SK-N-SH (cell line): Measurements from ENCODE around the gene IRF1. TPM values are rescaled to one million over a fixed set of nuclear protein-coding genes. Genes with fewer than 3 reads are reported as not detected.

Source experiments
- CTCF ChIA-PET: fragments of 300-600, 350-600 bp; formaldehyde crosslinking; extraction: SDS; loops from one replicate; lab custom pipeline; 2021; lab: Yijun Ruan, JAX
- POLR2A ChIA-PET: fragments of 350-600 bp; sonication (Branson Sonifier 250); formaldehyde crosslinking; extraction: SDS; loops from one replicate; lab custom pipeline; 2020; ENCODE audit warnings: antibody characterized with exemption, inconsistent platforms; lab: Yijun Ruan, JAX
- DNase-seq: peaks from one replicate; pipeline ENCODE4 v3.0.0; 2012
- H2AFZ ChIP-seq: fragments of 200-600 bp; sonication (generic); 2 replicates; pipeline ENCODE4 v1.8.1; 2016; ENCODE audit warnings: antibody characterized with exemption, mild to moderate bottlenecking, low read depth
- H3F3A ChIP-seq: fragments of 200-600 bp; sonication (generic); replicated peaks from 2 replicates; pipeline ENCODE3; 2016; ENCODE audit warnings: antibody characterized with exemption, mild to moderate bottlenecking; ENCODE audit not compliant: insufficient read depth
- H3K27ac ChIP-seq, 2 experiments: fragments of 200-500 bp in 1 of 2; fragments of 200-600 bp in 1 of 2; sonication (Bioruptor generic) in 1 of 2; sonication (generic), shearing (Covaris generic) in 1 of 2; 2 replicates each; pipeline versions ENCODE4 v1.5.1 to v1.6.1; 2014 to 2016; ENCODE audit warnings: low read depth in 2 of 2, inconsistent platforms in 1 of 2, low read length in 1 of 2, mild to moderate bottlenecking in 1 of 2, mixed read lengths in 1 of 2
- H3K27me3 ChIP-seq: fragments of 200-600 bp; sonication (generic), shearing (Covaris generic); 2 replicates; pipeline ENCODE4 v1.6.1; 2016; ENCODE audit warnings: mixed run types; ENCODE audit not compliant: insufficient read depth
- H3K36me3 ChIP-seq, 2 experiments: fragments of 200-500 bp in 1 of 2; fragments of 200-600 bp in 1 of 2; sonication (Bioruptor generic) in 1 of 2; sonication (generic) in 1 of 2; replicated peaks in 1 of 2; 2 replicates each; pipeline versions ENCODE3 to v1.5.1; 2014 to 2016; ENCODE audit warnings: low read length in 1 of 2, mild to moderate bottlenecking in 1 of 2; ENCODE audit not compliant: insufficient read depth in 2 of 2, control insufficient read depth in 1 of 2
- H3K4me1 ChIP-seq, 2 experiments: fragments of 200-500 bp in 1 of 2; fragments of 200-600 bp in 1 of 2; sonication (Bioruptor generic) in 1 of 2; sonication (generic), shearing (Covaris generic) in 1 of 2; 2 replicates each; pipeline versions ENCODE4 v1.5.1 to v1.6.1; 2014 to 2016; ENCODE audit warnings: low read depth in 1 of 2, low read length in 1 of 2, mixed run types in 1 of 2; ENCODE audit not compliant: insufficient read depth in 2 of 2, control insufficient read depth in 1 of 2
- H3K4me2 ChIP-seq: fragments of 200-600 bp; sonication (generic), shearing (Covaris generic); 2 replicates; pipeline ENCODE4 v1.6.1; 2017; ENCODE audit warnings: mixed run types
- H3K4me3 ChIP-seq, 2 experiments: fragments of 200-500 bp in 1 of 2; fragments of 200-600 bp in 1 of 2; sonication (Bioruptor generic) in 1 of 2; sonication (generic), shearing (Covaris generic) in 1 of 2; 2 replicates each; pipeline versions ENCODE4 v1.5.1 to v1.8.1; 2014 to 2016; ENCODE audit warnings: low read depth in 2 of 2, inconsistent platforms in 1 of 2, low read length in 1 of 2, mild to moderate bottlenecking in 1 of 2, mixed read lengths in 1 of 2, moderate library complexity in 1 of 2
- H3K79me2 ChIP-seq: fragments of 200-600 bp; sonication (generic); 2 replicates; pipeline ENCODE4 v1.8.1; 2017; ENCODE audit warnings: mild to moderate bottlenecking; ENCODE audit not compliant: insufficient read depth
- H3K9ac ChIP-seq: fragments of 200-600 bp; sonication (generic); 2 replicates; pipeline ENCODE4 v1.6.1; 2017; ENCODE audit warnings: mixed run types
- H3K9me2 ChIP-seq: fragments of 200-600 bp; sonication (generic); 2 replicates; pipeline ENCODE4 v1.6.1; 2017; ENCODE audit warnings: mixed run types
- H3K9me3 ChIP-seq: fragments of 200-600 bp; sonication (generic); 2 replicates; pipeline ENCODE4 v1.6.1; 2017; ENCODE audit warnings: mixed run types, mild to moderate bottlenecking, moderate library complexity
- H4K20me1 ChIP-seq: fragments of 200-600 bp; sonication (generic); 2 replicates; pipeline ENCODE4 v1.6.1; 2017; ENCODE audit warnings: mild to moderate bottlenecking, mixed run types; ENCODE audit not compliant: insufficient read depth
- CTCF ChIP-seq: fragments of 200-600 bp; sonication (generic); IDR thresholded peaks from 2 replicates; pipeline ENCODE4 v1.6.1; 2017; ENCODE audit warnings: antibody characterized with exemption, mild to moderate bottlenecking, moderate library complexity
- FOXJ3 ChIP-seq: sonication (generic); formaldehyde crosslinking; IDR thresholded peaks from 2 replicates; pipeline ENCODE4 v1.5.1; 2020; ENCODE audit warnings: mild to moderate bottlenecking, missing genetic modification reagents
- GATA2 ChIP-seq: sonication (generic); formaldehyde crosslinking; IDR thresholded peaks from 2 replicates; pipeline ENCODE4 v1.5.0; 2020; ENCODE audit warnings: mild to moderate bottlenecking, missing genetic modification reagents
- IRF3 ChIP-seq: fragments of 150-350 bp; IDR thresholded peaks from 2 replicates; pipeline ENCODE4 v1.6.1; 2016; ENCODE audit warnings: mild to moderate bottlenecking, low read depth, low read length
- JUND ChIP-seq: IDR thresholded peaks from 2 replicates; pipeline ENCODE4 v1.4.0; 2012
- MEF2A ChIP-seq: IDR thresholded peaks from 2 replicates; pipeline ENCODE4 v1.4.0; 2012; ENCODE audit warnings: low read depth, borderline replicate concordance
- MXI1 ChIP-seq: IDR thresholded peaks from 2 replicates; pipeline ENCODE4 v1.6.1; 2012; ENCODE audit warnings: mild to moderate bottlenecking, low read depth, low read length, improper control_type of control experiment
- NFIC ChIP-seq: IDR thresholded peaks from 2 replicates; pipeline ENCODE4 v1.4.0; 2012; ENCODE audit warnings: borderline replicate concordance
- POLR2AphosphoS5 ChIP-seq: IDR thresholded peaks from 2 replicates; pipeline ENCODE4 v1.6.1; 2012; ENCODE audit warnings: low read depth, low read length
- RAD21 ChIP-seq: IDR thresholded peaks from 2 replicates; pipeline ENCODE4 v1.6.1; 2012; ENCODE audit warnings: mild to moderate bottlenecking, low read length
- RXRA ChIP-seq: IDR thresholded peaks from 2 replicates; pipeline ENCODE4 v1.4.0; 2012; ENCODE audit warnings: low read depth, mild to moderate bottlenecking, borderline replicate concordance
- TAF1 ChIP-seq: IDR thresholded peaks from 2 replicates; pipeline ENCODE4 v1.6.1; 2012; ENCODE audit warnings: low read depth, mild to moderate bottlenecking, low read length, moderate library complexity, borderline replicate concordance
- TCF12 ChIP-seq: IDR thresholded peaks from 2 replicates; pipeline ENCODE4 v1.4.0; 2012
- TEAD4 ChIP-seq: IDR thresholded peaks from 2 replicates; pipeline ENCODE4 v1.4.0; 2012; ENCODE audit warnings: mild to moderate bottlenecking, borderline replicate concordance; ENCODE audit not compliant: insufficient read depth
- USF1 ChIP-seq: IDR thresholded peaks from 2 replicates; pipeline ENCODE4 v1.4.0; 2012; ENCODE audit warnings: low read depth, borderline replicate concordance
- WGBS: methylation state at CpG from one replicate; pipeline ENCODE4 v1.1.6; 2017; ENCODE audit warnings: low lambda C conversion rate; 5-methylcytosine and 5-hydroxymethylcytosine counted together
- polyA plus RNA-seq, 3 experiments: library from polyadenylated mRNA; depleted of rRNA; stranded (reverse); fragments of >200 nt; gene quantifications; 2 replicates each; pipeline ENCODE4 v1.2.3, GENCODE V29; 2012
- TF ChIP-seq, protein P1 (sequence below): IDR thresholded peaks from 2 replicates; pipeline ENCODE4 v1.6.1; 2012; ENCODE audit warnings: mild to moderate bottlenecking, low read depth, low read length, moderate library complexity

Gene IRF1
- polyA plus RNA-seq, 1 of the 3 experiments (the other 2 are of a cell fraction) = 15.2 TPM

- POLR2A ChIA-PET = no interaction called here
- no peak overlapping the region for H3K9ac ChIP-seq
- H3K9me3 ChIP-seq = no peaks in the 10 kb centered on the region
- H3K4me3 ChIP-seq = no peak overlapping the region
- no peak for TF ChIP-seq FOXJ3 (CRISPR knock-in tag)
- no peak for TF ChIP-seq MXI1
- TF ChIP-seq GATA2 = no peak
- no peak for TF ChIP-seq CTCF
- TF ChIP-seq RXRA = no peak
- TF ChIP-seq TAF1 = no peak
- no peak for TF ChIP-seq RAD21
- no peak for TF ChIP-seq JUND
- TF ChIP-seq, protein P1, sequence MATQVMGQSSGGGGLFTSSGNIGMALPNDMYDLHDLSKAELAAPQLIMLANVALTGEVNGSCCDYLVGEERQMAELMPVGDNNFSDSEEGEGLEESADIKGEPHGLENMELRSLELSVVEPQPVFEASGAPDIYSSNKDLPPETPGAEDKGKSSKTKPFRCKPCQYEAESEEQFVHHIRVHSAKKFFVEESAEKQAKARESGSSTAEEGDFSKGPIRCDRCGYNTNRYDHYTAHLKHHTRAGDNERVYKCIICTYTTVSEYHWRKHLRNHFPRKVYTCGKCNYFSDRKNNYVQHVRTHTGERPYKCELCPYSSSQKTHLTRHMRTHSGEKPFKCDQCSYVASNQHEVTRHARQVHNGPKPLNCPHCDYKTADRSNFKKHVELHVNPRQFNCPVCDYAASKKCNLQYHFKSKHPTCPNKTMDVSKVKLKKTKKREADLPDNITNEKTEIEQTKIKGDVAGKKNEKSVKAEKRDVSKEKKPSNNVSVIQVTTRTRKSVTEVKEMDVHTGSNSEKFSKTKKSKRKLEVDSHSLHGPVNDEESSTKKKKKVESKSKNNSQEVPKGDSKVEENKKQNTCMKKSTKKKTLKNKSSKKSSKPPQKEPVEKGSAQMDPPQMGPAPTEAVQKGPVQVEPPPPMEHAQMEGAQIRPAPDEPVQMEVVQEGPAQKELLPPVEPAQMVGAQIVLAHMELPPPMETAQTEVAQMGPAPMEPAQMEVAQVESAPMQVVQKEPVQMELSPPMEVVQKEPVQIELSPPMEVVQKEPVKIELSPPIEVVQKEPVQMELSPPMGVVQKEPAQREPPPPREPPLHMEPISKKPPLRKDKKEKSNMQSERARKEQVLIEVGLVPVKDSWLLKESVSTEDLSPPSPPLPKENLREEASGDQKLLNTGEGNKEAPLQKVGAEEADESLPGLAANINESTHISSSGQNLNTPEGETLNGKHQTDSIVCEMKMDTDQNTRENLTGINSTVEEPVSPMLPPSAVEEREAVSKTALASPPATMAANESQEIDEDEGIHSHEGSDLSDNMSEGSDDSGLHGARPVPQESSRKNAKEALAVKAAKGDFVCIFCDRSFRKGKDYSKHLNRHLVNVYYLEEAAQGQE = no peak
- TF ChIP-seq POLR2AphosphoS5 = no peak
- TF ChIP-seq MEF2A = no peak
- TF ChIP-seq TEAD4 = no peak
- TF ChIP-seq IRF3 = no peak
- TF ChIP-seq NFIC = no peak
- no peak for TF ChIP-seq USF1
- TF ChIP-seq TCF12 = no peak
- TF ChIP-seq, all 33 proteins: peak for 0
- CTCF ChIA-PET = no interaction called here
- Histone ChIP-seq H3K27ac (no peak overlapping the region), H3K27me3 (no peaks in the 10 kb centered on the region), H3K36me3 (no peaks in the 10 kb centered on the region), H3K4me1 (peaks cover 41 to 51% of the 10 kb centered on the region in 2 experiments), H3K9me2 (no peaks in the 10 kb centered on the region), H2AFZ (no peak overlapping the region), H3K79me2 (no peaks in the 10 kb centered on the region), H3F3A (peaks cover 26% of the 10 kb centered on the region), H4K20me1 (no peaks in the 10 kb centered on the region), H3K4me2 (no peak overlapping the region)
- 77% methylated on average over 5 of the region's 5 CpGs for WGBS
- DNase-seq = no peak
Observed at GRCh38 chr5:132460846-132461568, 29.6 kb downstream of the IRF1 start.
